SK-N-MC (cell line): Measurements from ENCODE around the gene ERC2.

ENCODE experiments used
- EZH2 ChIP-seq: fragments of 200-600 bp; sonication (generic); IDR thresholded peaks from one replicate; pipeline ENCODE4 v1.6.1; 2017; ENCODE audit warnings: antibody characterized with exemption
- POLR2AphosphoS5 ChIP-seq: IDR thresholded peaks from 2 replicates; pipeline ENCODE4 v1.6.1; 2012; ENCODE audit warnings: mild to moderate bottlenecking, low read depth, low read length, borderline replicate concordance

DNA sequence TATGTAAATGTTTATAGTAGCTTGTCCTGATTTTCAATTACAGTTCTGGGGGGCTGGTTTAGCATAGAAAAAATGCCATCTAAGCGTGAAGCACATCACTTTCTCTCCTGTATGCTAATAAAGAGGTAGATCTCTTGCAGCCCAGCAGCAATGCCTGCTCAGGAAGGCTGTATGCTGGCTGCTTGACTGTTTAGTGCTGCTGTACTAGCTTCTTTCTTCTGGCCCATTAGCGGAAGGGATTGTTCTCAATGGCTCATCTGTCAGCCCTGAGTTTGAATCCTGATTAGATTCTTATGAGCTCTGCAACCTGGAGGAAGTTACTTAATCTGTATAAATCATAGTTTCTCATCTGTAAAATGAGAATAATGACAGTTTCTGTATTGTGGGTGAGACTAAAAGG lies 478.9 kb downstream of the ERC2 start:
- TF ChIP-seq EZH2 (no peak), POLR2AphosphoS5 (no peak)
